IMR-90 (cell line): ENCODE measurements around the gene SGSH. TPM values are rescaled to one million over a fixed set of nuclear protein-coding genes. Genes with fewer than 3 reads are reported as not detected.

Experiments used
- ATAC-seq: fragments of 200-7000 bp; cut with Tn5 transposase; 2 replicates; pipeline ENCODE4 v1.9.1; 2020; ENCODE audit warnings: low read depth, mild to moderate bottlenecking, moderate library complexity
- BruUV-seq: library from RNA; stranded (reverse); fragments of 400-500 nt; replicated peaks from 2 replicates; lab custom pipeline; 2021; lab: Mats Ljungman, UMichigan
- CTCF ChIA-PET: fragments of 300-600 bp; formaldehyde crosslinking; extraction: SDS; loops from one replicate; lab custom pipeline; 2021; ENCODE audit warnings: antibody characterized with exemption; lab: Yijun Ruan, JAX
- POLR2A ChIA-PET: fragments of 300-600 bp; sonication (Branson Sonifier 250); formaldehyde crosslinking; loops from one replicate; lab custom pipeline; 2022; ENCODE audit warnings: antibody characterized with exemption; ENCODE audit not compliant: unreplicated experiment; lab: Charles Lee
- DNase-seq: peaks from one replicate; pipeline ENCODE4 v3.0.0; 2013
- H2AFZ ChIP-seq: replicated peaks from 2 replicates; pipeline ENCODE3; 2013; ENCODE audit warnings: low read length, mild to moderate bottlenecking; ENCODE audit not compliant: poor library complexity
- H2AK5ac ChIP-seq: 2 replicates; pipeline ENCODE4 v1.6.1; 2013; ENCODE audit warnings: low read depth, low read length, inconsistent platforms
- H2AK9ac ChIP-seq: replicated peaks from 2 replicates; pipeline ENCODE3; 2013; ENCODE audit warnings: mild to moderate bottlenecking, low read depth, low read length, moderate library complexity; ENCODE audit not compliant: poor library complexity
- H2BK120ac ChIP-seq: 2 replicates; pipeline ENCODE4 v1.6.1; 2013; ENCODE audit warnings: low read depth, low read length, inconsistent platforms
- H2BK15ac ChIP-seq: 3 replicates; pipeline ENCODE4 v1.6.1; 2013; ENCODE audit warnings: low read depth, low read length, inconsistent platforms
- H2BK20ac ChIP-seq: 2 replicates; pipeline ENCODE4 v1.6.1; 2013; ENCODE audit warnings: low read depth, mild to moderate bottlenecking, inconsistent platforms, low read length, moderate library complexity
- H2BK5ac ChIP-seq: 2 replicates; pipeline ENCODE4 v1.6.1; 2013; ENCODE audit warnings: mild to moderate bottlenecking, low read depth, low read length, inconsistent platforms; ENCODE audit not compliant: poor library complexity, severe bottlenecking
- H3K14ac ChIP-seq: replicated peaks from 2 replicates; pipeline ENCODE4 v1.6.1; 2013; ENCODE audit warnings: low read depth, low read length, inconsistent platforms
- H3K18ac ChIP-seq: 2 replicates; pipeline ENCODE4 v1.6.1; 2013; ENCODE audit warnings: low read depth, low read length, control low read depth
- H3K23ac ChIP-seq: 2 replicates; pipeline ENCODE4 v1.6.1; 2013; ENCODE audit warnings: low read depth, low read length, inconsistent platforms
- H3K27ac ChIP-seq: 2 replicates; pipeline ENCODE4 v1.5.1; 2013; ENCODE audit warnings: mild to moderate bottlenecking, control low read depth, low read length; ENCODE audit not compliant: insufficient read depth
- H3K27me3 ChIP-seq: 2 replicates; pipeline ENCODE4 v1.6.1; 2013; ENCODE audit warnings: low read length; ENCODE audit not compliant: control insufficient read depth, insufficient read depth
- H3K36me3 ChIP-seq: 2 replicates; pipeline ENCODE4 v1.6.1; 2013; ENCODE audit warnings: low read length, mixed read lengths; ENCODE audit not compliant: control insufficient read depth, insufficient read depth
- H3K4ac ChIP-seq: 2 replicates; pipeline ENCODE4 v1.6.1; 2013; ENCODE audit warnings: low read depth, low read length, inconsistent platforms
- H3K4me1 ChIP-seq: 2 replicates; pipeline ENCODE4 v1.6.1; 2013; ENCODE audit warnings: low read length, mixed read lengths; ENCODE audit not compliant: control insufficient read depth, insufficient read depth
- H3K4me2 ChIP-seq: 2 replicates; pipeline ENCODE4 v1.6.1; 2013; ENCODE audit warnings: low read depth, mild to moderate bottlenecking, control low read depth, low read length, moderate library complexity
- H3K4me3 ChIP-seq: 2 replicates; pipeline ENCODE4 v1.5.1; 2013; ENCODE audit warnings: low read depth, mild to moderate bottlenecking, control low read depth, low read length, moderate library complexity; ENCODE audit not compliant: insufficient read depth
- H3K56ac ChIP-seq: 2 replicates; pipeline ENCODE4 v1.6.1; 2013; ENCODE audit warnings: low read length, inconsistent platforms; ENCODE audit not compliant: insufficient read depth; ENCODE audit errors: extremely low read depth
- H3K79me1 ChIP-seq, 2 experiments: 2 replicates each; pipeline ENCODE4 v1.6.1; 2013; ENCODE audit warnings: low read length in 2 of 2, inconsistent platforms in 1 of 2, low read depth in 1 of 2
- H3K9ac ChIP-seq: 2 replicates; pipeline ENCODE4 v1.6.1; 2013; ENCODE audit warnings: low read depth, low read length, control low read depth
- H3K9me1 ChIP-seq: 2 replicates; pipeline ENCODE4 v1.6.1; 2013; ENCODE audit warnings: low read length, inconsistent platforms; ENCODE audit not compliant: insufficient read depth
- H3K9me3 ChIP-seq: 2 replicates; pipeline ENCODE4 v1.6.1; 2013; ENCODE audit warnings: low read length; ENCODE audit not compliant: control insufficient read depth, insufficient read depth
- H4K20me1 ChIP-seq: 2 replicates; pipeline ENCODE4 v1.6.1; 2013; ENCODE audit warnings: low read length, inconsistent platforms; ENCODE audit not compliant: insufficient read depth
- H4K5ac ChIP-seq: 2 replicates; pipeline ENCODE4 v1.6.1; 2013; ENCODE audit warnings: mild to moderate bottlenecking, low read depth, low read length, control low read depth
- H4K8ac ChIP-seq, 2 experiments: 2 replicates each; pipeline ENCODE4 v1.6.1; 2013; ENCODE audit warnings: low read depth in 2 of 2, low read length in 2 of 2, control low read depth in 1 of 2, inconsistent platforms in 1 of 2
- H4K91ac ChIP-seq: 2 replicates; pipeline ENCODE4 v1.6.1; 2013; ENCODE audit warnings: low read depth, low read length, inconsistent platforms; ENCODE audit not compliant: insufficient read depth
- BHLHE40 ChIP-seq: fragments of 150-350 bp; IDR thresholded peaks from 2 replicates; pipeline ENCODE4 v1.6.1; 2016; ENCODE audit warnings: mild to moderate bottlenecking, low read depth, low read length
- CEBPB ChIP-seq: IDR thresholded peaks from 2 replicates; pipeline ENCODE4 v1.6.1; 2012; ENCODE audit warnings: low read depth, low read length, improper control_type of control experiment
- CHD1 ChIP-seq: IDR thresholded peaks from 2 replicates; pipeline ENCODE4 v1.6.1; 2012; ENCODE audit warnings: low read depth, low read length, improper control_type of control experiment
- FOS ChIP-seq: fragments of 150-350 bp; IDR thresholded peaks from 2 replicates; pipeline ENCODE4 v1.6.1; 2016; ENCODE audit warnings: low read depth, low read length
- MAFK ChIP-seq: IDR thresholded peaks from 2 replicates; pipeline ENCODE4 v1.6.1; 2012; ENCODE audit warnings: low read depth, low read length, improper control_type of control experiment
- MAZ ChIP-seq: IDR thresholded peaks from 2 replicates; pipeline ENCODE4 v1.6.1; 2012; ENCODE audit warnings: low read depth, mild to moderate bottlenecking, low read length, improper control_type of control experiment, moderate library complexity, borderline replicate concordance
- MXI1 ChIP-seq: IDR thresholded peaks from 2 replicates; pipeline ENCODE4 v1.6.1; 2012; ENCODE audit warnings: low read depth, mild to moderate bottlenecking, low read length, moderate library complexity, borderline replicate concordance
- NFE2L2 ChIP-seq: fragments of 150-350 bp; IDR thresholded peaks from 2 replicates; pipeline ENCODE4 v1.6.1; 2016; ENCODE audit warnings: low read depth, mild to moderate bottlenecking, low read length
- POLR2A ChIP-seq: IDR thresholded peaks from 2 replicates; pipeline ENCODE4 v1.6.1; 2012; ENCODE audit warnings: mild to moderate bottlenecking, low read depth, low read length
- RAD21 ChIP-seq: IDR thresholded peaks from 2 replicates; pipeline ENCODE4 v1.6.1; 2012; ENCODE audit warnings: low read length, improper control_type of control experiment
- RCOR1 ChIP-seq: IDR thresholded peaks from 2 replicates; pipeline ENCODE4 v1.6.1; 2012; ENCODE audit warnings: mild to moderate bottlenecking, low read length, improper control_type of control experiment; ENCODE audit not compliant: insufficient replicate concordance
- WGBS, 2 experiments: methylation state at CpG; one replicate each; pipeline versions ENCODE4 v1.1.5 to v1.1.7; 2013; ENCODE audit warnings: missing lambda C conversion rate in 2 of 2; ENCODE audit not compliant: insufficient read length in 1 of 2; ENCODE audit errors: extremely low coverage in 2 of 2; 5-methylcytosine and 5-hydroxymethylcytosine counted together
- dilution Hi-C: fragments of 300-500 bp; cut with HindIII; formaldehyde crosslinking; loops from one replicate; pipeline ENCODE4 v1.14.3; 2018; ENCODE audit warnings: low sequenced_read_pairs; ENCODE audit not compliant: unreplicated experiment
- in situ Hi-C: fragments of 300-500 bp; cut with MboI; formaldehyde crosslinking; loops from 3 replicates; pipeline ENCODE4 v1.14.3; 2019; ENCODE audit warnings: low sequenced_read_pairs, inconsistent platforms, mixed read lengths
- intact Hi-C: fragments of 100-400 bp; cut with micrococcal nuclease; formaldehyde crosslinking; loops from 2 replicates; pipeline ENCODE4 v1.10.0; 2022
- polyA plus RNA-seq, 3 experiments: library from polyadenylated mRNA; depleted of rRNA; stranded (reverse); fragments of >200 nt; gene quantifications; 2 replicates each; pipeline ENCODE4 v1.2.3, GENCODE V29; 2012; ENCODE audit warnings: low replicate concordance in 1 of 3
- total RNA-seq: library from RNA; depleted of rRNA; stranded (reverse); fragments of >200 nt; gene quantifications from 2 replicates; pipeline ENCODE4 v1.2.3, GENCODE V29; 2012
- TF ChIP-seq, protein P1 (sequence below): fragments of 150-350 bp; IDR thresholded peaks from 2 replicates; pipeline ENCODE4 v1.6.1; 2017; ENCODE audit warnings: mild to moderate bottlenecking, antibody characterized with exemption, low read length, low read depth
- TF ChIP-seq, protein P2 (sequence below): conservative IDR thresholded peaks from 2 replicates; pipeline ENCODE4 v1.5.1; 2012; ENCODE audit warnings: mild to moderate bottlenecking, low read depth, low read length, improper control_type of control experiment
- TF ChIP-seq, protein P3 (sequence below): fragments of 150-350 bp; IDR thresholded peaks from 2 replicates; pipeline ENCODE4 v1.6.1; 2016; ENCODE audit warnings: low read depth, mild to moderate bottlenecking, low read length, moderate library complexity, borderline replicate concordance

Gene SGSH
- total and polyA plus RNA-seq, 2 of the 4 experiments (the other 2 are of a cell fraction): 3.0 to 41.5 TPM

DNA sequence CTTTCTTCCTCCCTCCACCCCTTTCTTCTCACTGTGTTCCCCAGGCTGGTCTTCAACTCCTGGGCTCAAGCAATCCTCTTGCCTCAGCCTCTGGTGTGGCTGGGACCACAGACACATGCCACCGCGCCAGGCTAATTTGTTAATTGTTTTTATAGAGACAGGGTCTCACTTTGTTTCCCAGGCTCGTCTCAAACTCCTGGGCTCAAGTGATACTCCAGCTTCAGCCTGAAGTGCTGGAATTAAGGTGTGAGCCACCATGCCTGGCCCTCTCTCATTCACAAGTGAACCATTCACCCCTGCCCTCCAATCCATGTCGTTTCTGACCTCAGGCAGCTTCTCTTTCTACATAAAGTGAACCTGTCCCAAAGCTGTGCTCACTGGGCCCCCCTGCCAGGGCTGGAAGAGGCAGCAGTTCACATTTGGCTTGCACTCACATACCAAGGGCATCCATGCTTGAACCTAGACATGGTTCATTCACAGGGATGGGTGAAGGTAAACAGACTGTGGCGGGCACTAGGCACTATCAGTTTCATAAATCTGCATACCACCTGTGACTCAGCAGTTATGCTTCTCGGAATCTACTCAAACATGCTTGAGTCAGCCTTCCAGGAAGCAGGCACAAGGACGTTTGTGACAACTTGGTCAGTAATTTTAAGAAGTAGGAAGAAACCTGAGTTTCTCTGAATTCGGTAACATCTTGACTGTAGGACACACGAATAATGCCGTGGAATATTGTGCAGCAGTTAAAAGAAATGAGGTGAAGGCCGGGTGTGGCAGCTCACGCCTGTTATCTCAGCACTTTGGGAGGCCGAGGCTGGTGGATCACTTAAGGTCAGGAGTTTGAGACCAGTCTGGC, 34.5 kb upstream of the SGSH start:
- Histone ChIP-seq H2BK20ac (peak overlapping the region; percentile 91), H3K9me1 (peaks cover 6% of the 10 kb centered on the region; the same call in 1 of the 2 replicates), H2BK5ac (peak overlapping the region; percentile 91), H3K79me1 (no peaks in the 10 kb centered on the region), H3K27ac (peak overlapping the region; percentile 80), H2AFZ (peak overlapping the region; percentile 58), H2AK9ac (peak overlapping the region; percentile 94), H3K36me3 (peaks cover 21% of the 10 kb centered on the region), H3K9ac (0 out of 2 replicates have a peak overlapping the region, but pooled peaks have one; percentile 7), H2AK5ac (peak overlapping the region; percentile 92), H3K14ac (peak overlapping the region; percentile 83), H3K27me3 (no peaks in the 10 kb centered on the region), H3K4me1 (peaks cover 10% of the 10 kb centered on the region), H3K4me2 (peak overlapping the region; percentile 39), H2BK120ac (peak overlapping the region; percentile 95), H3K9me3 (no peaks in the 10 kb centered on the region), H4K20me1 (no peaks in the 10 kb centered on the region), H4K91ac (peak overlapping the region; percentile 93), H4K5ac (peak overlapping the region; percentile 53), H4K8ac (peak overlapping the region; percentile 25 to 71), H3K56ac (peak overlapping the region; percentile 73), H3K23ac (peak overlapping the region; percentile 63), H3K4ac (peak overlapping the region; percentile 94), H3K4me3 (no peak overlapping the region), H3K18ac (peak overlapping the region; percentile 62), H2BK15ac (peak overlapping the region; percentile 92)
- ATAC-seq: peak; percentile 91
- ChIA-PET CTCF (no interaction called here), POLR2A (no interaction called here)
- dilution Hi-C loops: no loop called here
- in situ Hi-C loops: no loop called here
- no TSS peak for BruUV-seq
- intact Hi-C loops: loop anchor here (10.0 kb wide), 1 partner anchor 170 kb away; no protein-coding TSS in a partner anchor
- DNase-seq: peak; percentile 91
- 68% methylated on average over 6 of the region's 13 CpGs; no CpG with 5 or more reads in 1 of the 2 experiments for WGBS, 2 experiments
- TF ChIP-seq CHD1 (no peak), RCOR1 (peak; percentile 69), RAD21 (no peak), NFE2L2 (peak; percentile 99), BHLHE40 (0 out of 2 replicates have a peak, but pooled peaks have one; percentile 19), CEBPB (no peak), FOS (peak; percentile 85), POLR2A (no peak), MXI1 (0 out of 2 replicates have a peak, but pooled peaks have one; percentile 39), MAZ (no peak), MAFK (peak; percentile 92)
- TF ChIP-seq, protein P1, sequence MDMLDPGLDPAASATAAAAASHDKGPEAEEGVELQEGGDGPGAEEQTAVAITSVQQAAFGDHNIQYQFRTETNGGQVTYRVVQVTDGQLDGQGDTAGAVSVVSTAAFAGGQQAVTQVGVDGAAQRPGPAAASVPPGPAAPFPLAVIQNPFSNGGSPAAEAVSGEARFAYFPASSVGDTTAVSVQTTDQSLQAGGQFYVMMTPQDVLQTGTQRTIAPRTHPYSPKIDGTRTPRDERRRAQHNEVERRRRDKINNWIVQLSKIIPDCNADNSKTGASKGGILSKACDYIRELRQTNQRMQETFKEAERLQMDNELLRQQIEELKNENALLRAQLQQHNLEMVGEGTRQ: no peak
- TF ChIP-seq, protein P2, sequence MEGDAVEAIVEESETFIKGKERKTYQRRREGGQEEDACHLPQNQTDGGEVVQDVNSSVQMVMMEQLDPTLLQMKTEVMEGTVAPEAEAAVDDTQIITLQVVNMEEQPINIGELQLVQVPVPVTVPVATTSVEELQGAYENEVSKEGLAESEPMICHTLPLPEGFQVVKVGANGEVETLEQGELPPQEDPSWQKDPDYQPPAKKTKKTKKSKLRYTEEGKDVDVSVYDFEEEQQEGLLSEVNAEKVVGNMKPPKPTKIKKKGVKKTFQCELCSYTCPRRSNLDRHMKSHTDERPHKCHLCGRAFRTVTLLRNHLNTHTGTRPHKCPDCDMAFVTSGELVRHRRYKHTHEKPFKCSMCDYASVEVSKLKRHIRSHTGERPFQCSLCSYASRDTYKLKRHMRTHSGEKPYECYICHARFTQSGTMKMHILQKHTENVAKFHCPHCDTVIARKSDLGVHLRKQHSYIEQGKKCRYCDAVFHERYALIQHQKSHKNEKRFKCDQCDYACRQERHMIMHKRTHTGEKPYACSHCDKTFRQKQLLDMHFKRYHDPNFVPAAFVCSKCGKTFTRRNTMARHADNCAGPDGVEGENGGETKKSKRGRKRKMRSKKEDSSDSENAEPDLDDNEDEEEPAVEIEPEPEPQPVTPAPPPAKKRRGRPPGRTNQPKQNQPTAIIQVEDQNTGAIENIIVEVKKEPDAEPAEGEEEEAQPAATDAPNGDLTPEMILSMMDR: no peak
- TF ChIP-seq, protein P3, sequence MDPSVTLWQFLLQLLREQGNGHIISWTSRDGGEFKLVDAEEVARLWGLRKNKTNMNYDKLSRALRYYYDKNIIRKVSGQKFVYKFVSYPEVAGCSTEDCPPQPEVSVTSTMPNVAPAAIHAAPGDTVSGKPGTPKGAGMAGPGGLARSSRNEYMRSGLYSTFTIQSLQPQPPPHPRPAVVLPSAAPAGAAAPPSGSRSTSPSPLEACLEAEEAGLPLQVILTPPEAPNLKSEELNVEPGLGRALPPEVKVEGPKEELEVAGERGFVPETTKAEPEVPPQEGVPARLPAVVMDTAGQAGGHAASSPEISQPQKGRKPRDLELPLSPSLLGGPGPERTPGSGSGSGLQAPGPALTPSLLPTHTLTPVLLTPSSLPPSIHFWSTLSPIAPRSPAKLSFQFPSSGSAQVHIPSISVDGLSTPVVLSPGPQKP: no peak
